Nephron progenitor cell (in vitro differentiated cells): ENCODE results near the gene MANBA.

Source experiments
- DNase-seq: peaks from one replicate; pipeline ENCODE4 v3.0.0; 2021
- H3K27ac Mint-ChIP-seq: 2 replicates; pipeline ENCODE4 v1.8.0; 2021; ENCODE audit warnings: mild to moderate bottlenecking, moderate library complexity, mixed read lengths
- H3K27me3 Mint-ChIP-seq: 2 replicates; pipeline ENCODE4 v1.8.0; 2021; ENCODE audit warnings: mild to moderate bottlenecking, low read depth, mixed read lengths; ENCODE audit not compliant: poor library complexity
- H3K36me3 Mint-ChIP-seq: 2 replicates; pipeline ENCODE4 v1.8.0; 2021; ENCODE audit warnings: low read depth, mixed read lengths
- H3K4me1 Mint-ChIP-seq: 2 replicates; pipeline ENCODE4 v1.8.0; 2021; ENCODE audit warnings: mixed read lengths
- H3K4me3 Mint-ChIP-seq: 2 replicates; pipeline ENCODE4 v1.8.0; 2021; ENCODE audit warnings: mild to moderate bottlenecking, moderate library complexity, mixed read lengths
- H3K9me3 Mint-ChIP-seq: 2 replicates; pipeline ENCODE4 v1.8.0; 2021; ENCODE audit warnings: mild to moderate bottlenecking, moderate library complexity, mixed read lengths
- CTCF ChIP-seq: fragments of 200-600 bp; sonication (generic); IDR thresholded peaks from 2 replicates; pipeline ENCODE4 v1.5.0; 2021; ENCODE audit warnings: antibody characterized with exemption

MANBA gene

GRCh38 chr4:102594000-102594399 lies 166.8 kb downstream of the MANBA start:
- H3K4me1 Mint-ChIP-seq, result peaks cover 4% of the 10 kb centered on the region
- no peak for TF ChIP-seq CTCF
- DNase-seq, result no peak
- H3K4me3 Mint-ChIP-seq, result no peak overlapping the region
- H3K27ac Mint-ChIP-seq, result no peak overlapping the region
- H3K9me3 Mint-ChIP-seq, result peaks cover 21% of the 10 kb centered on the region
- H3K27me3 Mint-ChIP-seq, result peaks cover 10% of the 10 kb centered on the region
- H3K36me3 Mint-ChIP-seq, result peaks cover 66% of the 10 kb centered on the region

GRCh38 chr4:102593147-102593546 lies 167.6 kb downstream of the MANBA start:
- H3K27me3 Mint-ChIP-seq, result peaks cover 10% of the 10 kb centered on the region
- peaks cover 21% of the 10 kb centered on the region for H3K9me3 Mint-ChIP-seq
- no peak for DNase-seq
- no peak overlapping the region for H3K27ac Mint-ChIP-seq
- H3K4me3 Mint-ChIP-seq, result no peak overlapping the region
- TF ChIP-seq CTCF, result no peak
- peaks cover 65% of the 10 kb centered on the region for H3K36me3 Mint-ChIP-seq
- H3K4me1 Mint-ChIP-seq, result peaks cover 4% of the 10 kb centered on the region

- Mint-ChIP-seq H3K9me3 (peaks cover 21% of the 10 kb centered on the region), H3K27ac (no peak overlapping the region), H3K36me3 (peaks cover 56% of the 10 kb centered on the region), H3K27me3 (peaks cover 10% of the 10 kb centered on the region), H3K4me3 (no peak overlapping the region), H3K4me1 (peaks cover under 1% of the 10 kb centered on the region)
- DNase-seq, result no peak
- no peak for TF ChIP-seq CTCF
These were observed 168.5 kb downstream of the MANBA start for GRCh38 chr4:102592256-102592655.

- H3K9me3 Mint-ChIP-seq, result peaks cover 21% of the 10 kb centered on the region
- H3K27me3 Mint-ChIP-seq, result peaks cover 7% of the 10 kb centered on the region
- peaks cover 48% of the 10 kb centered on the region for H3K36me3 Mint-ChIP-seq
- TF ChIP-seq CTCF, result no peak
- DNase-seq, result no peak
- H3K27ac Mint-ChIP-seq, result no peak overlapping the region
- H3K4me1 Mint-ChIP-seq, result no peaks in the 10 kb centered on the region
- H3K4me3 Mint-ChIP-seq, result no peak overlapping the region
These were observed 171.0 kb downstream of the MANBA start for GRCh38 chr4:102589743-102590142.

GRCh38 chr4:102586644-102587021 lies 174.1 kb downstream of the MANBA start:
- TF ChIP-seq CTCF, result no peak
- no peak for DNase-seq
- H3K27me3 Mint-ChIP-seq, result no peaks in the 10 kb centered on the region
- H3K9me3 Mint-ChIP-seq, result peaks cover 12% of the 10 kb centered on the region
- no peaks in the 10 kb centered on the region for H3K4me1 Mint-ChIP-seq
- H3K36me3 Mint-ChIP-seq, result peaks cover 32% of the 10 kb centered on the region
- H3K4me3 Mint-ChIP-seq, result no peak overlapping the region
- no peak overlapping the region for H3K27ac Mint-ChIP-seq

- H3K4me1 Mint-ChIP-seq, result no peaks in the 10 kb centered on the region
- no peak for DNase-seq
- H3K4me3 Mint-ChIP-seq, result no peak overlapping the region
- no peak overlapping the region for H3K27ac Mint-ChIP-seq
- no peak for TF ChIP-seq CTCF
- H3K27me3 Mint-ChIP-seq, result no peaks in the 10 kb centered on the region
- H3K9me3 Mint-ChIP-seq, result peaks cover 6% of the 10 kb centered on the region
- peaks cover 26% of the 10 kb centered on the region for H3K36me3 Mint-ChIP-seq
These were observed 174.6 kb downstream of the MANBA start for GRCh38 chr4:102586002-102586643.
